Upper lobe of left lung (tissue), 6 donors: Measurements from ENCODE around the gene ETFB. TPM values are rescaled to one million over a fixed set of nuclear protein-coding genes. Genes with fewer than 3 reads are reported as not detected.
A peak's percentile ranks its signal among the peaks of the same experiment; 100 is the strongest.
"Not testable (repeated sequence)": the region's sequence is repeated elsewhere in the genome, so short reads cannot be mapped to it uniquely, and the experiment has no call there.

Experiments
- ATAC-seq, 2 donors: fragments of 200-7000 bp; cut with Tn5 transposase; one replicate each; pipeline ENCODE4 v1.9.1; 2022; ENCODE audit warnings: mild to moderate bottlenecking in 2 of 2, moderate library complexity in 2 of 2; ENCODE audit not compliant: low FRiP score in 2 of 2
- DNase-seq, 2 donors: peaks; one replicate each; pipeline ENCODE4 v3.0.0-alpha.2; 2019 to 2020
- H3K27ac ChIP-seq, 4 donors: fragments of 200-600 bp; sonication (generic); one replicate each; pipeline ENCODE4 v1.5.1; 2016 to 2019
- H3K27me3 ChIP-seq, 4 donors: fragments of 200-600 bp; sonication (generic); one replicate each; pipeline ENCODE4 v1.5.1; 2017 to 2019
- H3K36me3 ChIP-seq, 4 donors: fragments of 200-600 bp; sonication (generic); one replicate each; pipeline ENCODE4 v1.5.1; 2016 to 2019
- H3K4me1 ChIP-seq, 4 donors: fragments of 200-600 bp; sonication (generic); one replicate each; pipeline ENCODE4 v1.5.1; 2018 to 2019
- H3K4me3 ChIP-seq, 4 donors: fragments of 200-600 bp; sonication (generic); one replicate each; pipeline ENCODE4 v1.5.1; 2017 to 2019; ENCODE audit warnings: mild to moderate bottlenecking in 2 of 4, moderate library complexity in 1 of 4
- H3K9me3 ChIP-seq, 4 donors: fragments of 200-600 bp; sonication (generic); one replicate each; pipeline ENCODE4 v1.5.1; 2018 to 2019
- CTCF ChIP-seq, 6 experiments: fragments of 450-650 bp in 4 of 6; fragments of 200-600 bp in 2 of 6; sonication (generic) in 2 of 6; IDR thresholded peaks; one replicate each; pipeline ENCODE4 v1.5.1; 2016 to 2019; ENCODE audit warnings: antibody characterized with exemption in 6 of 6
- EP300 ChIP-seq, 4 donors: sonication (generic); formaldehyde crosslinking; IDR thresholded peaks; one replicate each; pipeline ENCODE4 v1.5.1; 2017; ENCODE audit warnings: antibody characterized with exemption in 4 of 4, control low read depth in 2 of 4
- POLR2A ChIP-seq, 4 donors: fragments of 450-650 bp; IDR thresholded peaks; one replicate each; pipeline ENCODE4 v1.5.1; 2016 to 2017; ENCODE audit warnings: antibody characterized with exemption in 4 of 4, mild to moderate bottlenecking in 2 of 4
- POLR2AphosphoS5 ChIP-seq, 2 donors: sonication (generic); formaldehyde crosslinking; IDR thresholded peaks; one replicate each; pipeline ENCODE4 v1.5.1; 2017; ENCODE audit warnings: antibody characterized with exemption in 2 of 2
- WGBS, 2 donors: methylation state at CpG; one replicate each; pipeline ENCODE4 v1.1.5; 2017 to 2018; 5-methylcytosine and 5-hydroxymethylcytosine counted together
- total RNA-seq, 6 donors: library from RNA; depleted of rRNA in 4 of 6; stranded (reverse); fragments of >200 nt in 4 of 6; gene quantifications; one replicate each; pipeline versions ENCODE4 v1.1.0 to v1.2.1, GENCODE V29; 2016 to 2021
- donor health status: DM: no; HTN: no; CAD: no; lungs with moderate emphysema.
- donor health status: DM: no; HTN: yes; CAD: no; lungs with severe emphysema.

ETFB gene
- total RNA-seq, 6 donors from 2014 or later: 59.7 to 102 (median 86.6) TPM

- no peak for ATAC-seq
- Histone ChIP-seq H3K27ac (no peak overlapping the region), H3K36me3 (no peaks in the 10 kb centered on the region), H3K27me3 (no peaks in the 10 kb centered on the region), H3K4me3 (no peak overlapping the region), H3K4me1 (no peaks in the 10 kb centered on the region), H3K9me3 (peaks cover 0 to 18% (median 9%) of the 10 kb centered on the region in 4 donors)
- no peak for DNase-seq
- WGBS, 2 donors: 95 to 98% methylated on average over 9 of the region's 9 CpGs
- TF ChIP-seq CTCF (IDR thresholded peaks at IDR 0.05) (no peak), EP300 (IDR thresholded peaks at IDR 0.05) (no peak)
Observed at GRCh38 chr19:51402117-51402516, 35.9 kb upstream of the ETFB start.

- 80 to 85% methylated on average over 7 of the region's 7 CpGs for WGBS, 2 donors
- ATAC-seq, H3K4me3 ChIP-seq, DNase-seq, H3K27ac ChIP-seq, H3K36me3 ChIP-seq, H3K27me3 ChIP-seq, H3K4me1 ChIP-seq: not testable (repeated sequence)
- H3K9me3 ChIP-seq: peaks cover 0 to 18% (median 9%) of the 10 kb centered on the region in 4 donors
Observed at GRCh38 chr19:51399936-51400335, 33.7 kb upstream of the ETFB start.

DNA sequence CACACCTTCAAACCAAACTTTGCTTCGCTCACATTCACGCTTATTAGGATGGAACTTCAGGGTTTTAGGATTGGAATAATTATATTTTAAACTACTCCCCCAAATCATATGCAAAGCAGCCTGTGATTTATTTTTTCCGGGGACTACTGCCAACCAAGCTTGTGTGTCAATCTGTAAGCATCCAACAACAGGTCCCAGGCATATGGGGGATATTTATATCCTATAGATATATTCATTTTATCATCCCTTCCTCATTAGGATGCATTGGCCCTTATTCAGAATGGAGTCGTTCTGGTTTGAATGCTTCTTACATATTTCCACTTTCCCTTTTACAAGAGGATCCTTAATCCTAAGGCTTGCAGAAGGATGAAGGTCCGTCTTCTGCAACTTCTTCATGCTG lies 33.0 kb upstream of the ETFB start:
- no peak for DNase-seq
- H3K4me1 ChIP-seq: peaks cover 6 to 11% (median 8%) of the 10 kb centered on the region in 4 donors
- no peak for ATAC-seq
- H3K4me3 ChIP-seq: no peak overlapping the region
- H3K27ac ChIP-seq: no peak overlapping the region
- H3K9me3 ChIP-seq: peaks cover 0 to 18% (median 9%) of the 10 kb centered on the region in 4 donors
- TF ChIP-seq POLR2AphosphoS5 (IDR thresholded peaks at IDR 0.05) (no peak), CTCF (IDR thresholded peaks at IDR 0.05) (no peak), POLR2A (IDR thresholded peaks at IDR 0.05) (no peak), EP300 (IDR thresholded peaks at IDR 0.05) (no peak)
- no peaks in the 10 kb centered on the region for H3K27me3 ChIP-seq
- 93 to 95% methylated on average over 5 of the region's 5 CpGs for WGBS, 2 donors
- no peaks in the 10 kb centered on the region for H3K36me3 ChIP-seq

DNA sequence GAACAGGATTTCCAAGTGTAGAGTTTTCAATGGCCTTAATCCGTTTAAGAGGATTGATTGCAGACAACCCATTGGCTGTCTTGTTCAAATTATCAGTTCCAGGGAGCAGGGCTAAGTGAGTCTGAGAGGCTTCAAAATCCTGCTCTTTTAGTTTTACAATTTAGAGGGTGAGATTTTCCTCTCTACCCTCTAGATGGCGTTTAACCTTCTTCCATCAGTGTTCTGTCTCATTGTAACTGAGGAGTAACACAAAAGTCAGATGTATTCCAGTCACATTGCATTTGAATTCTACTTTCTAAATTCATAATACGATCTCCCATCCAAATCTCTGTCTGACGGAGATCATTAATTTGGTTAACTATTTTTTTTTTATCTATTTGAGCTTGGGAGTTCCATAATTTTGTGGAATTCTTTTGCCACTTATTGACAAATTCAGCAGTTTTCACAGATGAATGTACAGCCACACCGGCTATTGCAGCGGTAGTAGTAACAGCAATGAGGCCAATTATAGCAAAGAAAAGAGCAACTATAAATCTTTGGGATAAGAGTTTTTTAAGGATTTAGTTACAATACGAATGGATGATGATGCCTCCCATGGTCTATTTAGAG lies 32.0 kb upstream of the ETFB start:
- ATAC-seq: no peak
- H3K27me3 ChIP-seq: no peaks in the 10 kb centered on the region
- peaks cover 0 to 18% (median 9%) of the 10 kb centered on the region in 4 donors for H3K9me3 ChIP-seq
- no peak overlapping the region for H3K4me3 ChIP-seq
- peak in 5 of 6 experiments; percentile 13 to 45 (median 34) for TF ChIP-seq CTCF (IDR thresholded peaks at IDR 0.05)
- TF ChIP-seq EP300 (IDR thresholded peaks at IDR 0.05): no peak
- no peaks in the 10 kb centered on the region for H3K36me3 ChIP-seq
- DNase-seq: no peak
- WGBS, 2 donors: 44 to 53% methylated on average over 7 of the region's 7 CpGs
- peaks cover 6 to 17% (median 10%) of the 10 kb centered on the region in 4 donors for H3K4me1 ChIP-seq
- no peak overlapping the region for H3K27ac ChIP-seq

- 74 to 79% methylated on average over 8 to 9 of the region's 9 CpGs for WGBS, 2 donors
- Histone ChIP-seq H3K4me1 (peaks cover 6 to 17% (median 10%) of the 10 kb centered on the region in 4 donors), H3K9me3 (peaks cover 0 to 11% (median 6%) of the 10 kb centered on the region in 4 donors)
- H3K36me3 ChIP-seq, ATAC-seq, H3K27me3 ChIP-seq, H3K4me3 ChIP-seq, H3K27ac ChIP-seq, DNase-seq: not testable (repeated sequence)
Observed at GRCh38 chr19:51397453-51397852, 31.3 kb upstream of the ETFB start.

DNA sequence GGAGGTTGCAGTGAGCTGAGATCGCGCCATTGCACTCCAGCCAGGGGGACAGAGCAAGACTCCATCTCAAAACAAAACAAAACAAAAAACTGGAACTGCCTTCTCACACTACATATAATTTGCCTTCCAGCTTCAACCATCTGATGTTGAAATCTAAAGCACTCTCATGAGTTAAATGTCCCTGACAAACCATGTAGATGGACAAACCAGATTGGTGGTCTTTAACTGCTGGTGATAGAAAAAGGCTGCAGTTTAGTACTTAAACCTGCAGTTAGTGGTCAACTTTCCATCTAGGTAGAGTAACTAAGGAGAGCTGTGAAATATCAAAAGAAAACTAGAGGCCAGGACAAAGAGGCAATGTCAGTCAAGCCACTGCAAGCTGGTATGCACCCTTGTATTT lies 30.0 kb upstream of the ETFB start:
- H3K27ac ChIP-seq: no peak overlapping the region
- H3K27me3 ChIP-seq: no peaks in the 10 kb centered on the region
- H3K4me3 ChIP-seq: no peak overlapping the region
- WGBS, 2 donors: 97 to 100% methylated on average over 2 of the region's 2 CpGs
- ATAC-seq (no peak), DNase-seq (no peak)
- peaks cover 6 to 17% (median 10%) of the 10 kb centered on the region in 4 donors for H3K4me1 ChIP-seq
- no peak for TF ChIP-seq POLR2AphosphoS5 (IDR thresholded peaks at IDR 0.05)
- TF ChIP-seq EP300 (IDR thresholded peaks at IDR 0.05): no peak
- no peak for TF ChIP-seq POLR2A (IDR thresholded peaks at IDR 0.05)
- TF ChIP-seq CTCF (IDR thresholded peaks at IDR 0.05): no peak
- H3K36me3 ChIP-seq: no peaks in the 10 kb centered on the region
- H3K9me3 ChIP-seq: no peaks in the 10 kb centered on the region
